Fibroblast of lung (primary cell): ENCODE results near the gene CTDSPL.

Source experiments
- CTCF ChIP-seq, 2 donors: IDR thresholded peaks in 1 of 2; conservative IDR thresholded peaks in 1 of 2; 1 replicate in 1 of 2; 2 replicates in 1 of 2; pipeline ENCODE4 v1.5.1; 2011 to 2012; ENCODE audit warnings: low read length in 2 of 2, control low read depth in 1 of 2, inconsistent platforms in 1 of 2, low read depth in 1 of 2, mild to moderate bottlenecking in 1 of 2
- EZH2 ChIP-seq: IDR thresholded peaks from 2 replicates; pipeline ENCODE4 v1.5.1; 2012; ENCODE audit warnings: low read length, control low read depth, mild to moderate bottlenecking; ENCODE audit errors: missing control alignments

GRCh38 chr3:37825744-37826400, 35.8 kb upstream of the CTDSPL start:
- TF ChIP-seq CTCF (conservative IDR thresholded peaks at IDR 0.05 in 1 of 2, IDR thresholded peaks at IDR 0.05 in 1 of 2; ENCODE audit: low read depth in 1 of 2, low read length in 2 of 2) (no peak), EZH2 (no peak)
